ENCODE results near the gene GBP7. TPM values are rescaled to one million over a fixed set of nuclear protein-coding genes. Genes with fewer than 3 reads are reported as not detected.

GBP7 gene
- total RNA-seq, 1 donor = not detected

DNA sequence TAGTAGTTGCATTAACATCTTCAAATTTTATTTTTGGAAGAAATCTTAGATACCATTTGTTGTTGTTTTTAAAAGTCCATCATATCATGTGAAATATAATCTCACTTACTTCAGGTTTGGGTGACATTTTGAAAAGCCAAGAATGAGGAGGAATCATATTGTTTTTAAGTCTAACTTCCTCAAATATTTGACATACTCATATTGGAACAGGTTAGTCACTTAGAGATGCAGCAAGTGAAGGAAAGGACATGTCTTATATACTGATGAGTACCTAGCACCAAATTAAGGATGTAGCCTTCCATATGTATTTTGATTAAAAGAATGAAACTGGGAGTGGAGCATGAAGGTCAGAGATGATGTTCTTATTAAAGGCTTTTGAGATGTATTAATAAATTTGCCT, 73.8 kb downstream of the GBP7 start:
- no peak for DNase-seq (ENCODE audit: low read depth)
- H3K4me3 ChIP-seq (ENCODE audit: low read depth, low read length) = no peak overlapping the region
- TF ChIP-seq, protein P1, sequence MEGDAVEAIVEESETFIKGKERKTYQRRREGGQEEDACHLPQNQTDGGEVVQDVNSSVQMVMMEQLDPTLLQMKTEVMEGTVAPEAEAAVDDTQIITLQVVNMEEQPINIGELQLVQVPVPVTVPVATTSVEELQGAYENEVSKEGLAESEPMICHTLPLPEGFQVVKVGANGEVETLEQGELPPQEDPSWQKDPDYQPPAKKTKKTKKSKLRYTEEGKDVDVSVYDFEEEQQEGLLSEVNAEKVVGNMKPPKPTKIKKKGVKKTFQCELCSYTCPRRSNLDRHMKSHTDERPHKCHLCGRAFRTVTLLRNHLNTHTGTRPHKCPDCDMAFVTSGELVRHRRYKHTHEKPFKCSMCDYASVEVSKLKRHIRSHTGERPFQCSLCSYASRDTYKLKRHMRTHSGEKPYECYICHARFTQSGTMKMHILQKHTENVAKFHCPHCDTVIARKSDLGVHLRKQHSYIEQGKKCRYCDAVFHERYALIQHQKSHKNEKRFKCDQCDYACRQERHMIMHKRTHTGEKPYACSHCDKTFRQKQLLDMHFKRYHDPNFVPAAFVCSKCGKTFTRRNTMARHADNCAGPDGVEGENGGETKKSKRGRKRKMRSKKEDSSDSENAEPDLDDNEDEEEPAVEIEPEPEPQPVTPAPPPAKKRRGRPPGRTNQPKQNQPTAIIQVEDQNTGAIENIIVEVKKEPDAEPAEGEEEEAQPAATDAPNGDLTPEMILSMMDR (IDR thresholded peaks at IDR 0.05; ENCODE audit: insufficient read depth, low read length) = no peak

DNA sequence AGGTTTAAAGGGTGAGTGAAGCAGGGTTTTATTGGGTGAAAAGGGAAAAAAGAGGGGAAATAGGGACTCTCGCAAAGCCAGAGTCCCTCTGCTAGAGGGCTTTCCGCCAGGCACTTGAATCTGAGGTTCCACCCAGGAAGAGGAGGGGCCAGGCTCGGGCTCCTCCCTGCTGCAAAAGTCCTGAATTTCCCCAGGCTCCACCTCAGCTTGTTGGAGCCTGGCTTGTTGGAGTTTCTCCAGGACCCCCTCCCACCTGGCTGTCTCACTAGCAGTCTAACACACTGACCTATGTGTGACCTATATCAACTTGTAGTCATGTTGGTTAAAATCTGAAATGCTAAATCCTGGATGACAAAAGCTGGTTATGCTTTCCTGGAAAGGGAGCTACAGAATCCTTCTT, 75.4 kb downstream of the GBP7 start:
- H3K4me3 ChIP-seq (ENCODE audit: low read depth, low read length) = no peak overlapping the region
- DNase-seq (ENCODE audit: low read depth) = no peak
- TF ChIP-seq, protein P1 (IDR thresholded peaks at IDR 0.05; ENCODE audit: insufficient read depth, low read length) = no peak

DNA sequence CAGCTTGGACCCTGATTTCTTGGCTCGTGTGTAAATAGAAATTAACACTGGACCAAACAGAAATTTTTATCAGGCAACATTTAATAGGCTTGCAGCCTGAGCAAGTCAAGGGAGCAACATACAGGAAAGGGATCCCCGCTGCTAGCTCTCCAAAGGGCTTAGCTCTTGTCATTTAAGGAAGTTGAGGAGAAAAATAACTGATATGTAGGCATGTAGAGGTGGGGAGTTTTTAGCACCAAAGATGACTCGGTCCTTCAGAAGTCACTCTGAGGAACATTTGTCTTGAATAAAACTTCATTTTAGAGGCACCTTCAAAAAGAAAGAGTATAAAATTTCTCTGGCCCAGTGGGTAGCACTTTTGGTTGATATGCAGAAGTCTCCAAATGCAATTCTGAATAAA, 76.9 kb downstream of the GBP7 start:
- no peak for DNase-seq (ENCODE audit: low read depth)
- no peak overlapping the region for H3K4me3 ChIP-seq (ENCODE audit: low read depth, low read length)
- TF ChIP-seq, protein P1 (IDR thresholded peaks at IDR 0.05; ENCODE audit: insufficient read depth, low read length) = no peak

DNA sequence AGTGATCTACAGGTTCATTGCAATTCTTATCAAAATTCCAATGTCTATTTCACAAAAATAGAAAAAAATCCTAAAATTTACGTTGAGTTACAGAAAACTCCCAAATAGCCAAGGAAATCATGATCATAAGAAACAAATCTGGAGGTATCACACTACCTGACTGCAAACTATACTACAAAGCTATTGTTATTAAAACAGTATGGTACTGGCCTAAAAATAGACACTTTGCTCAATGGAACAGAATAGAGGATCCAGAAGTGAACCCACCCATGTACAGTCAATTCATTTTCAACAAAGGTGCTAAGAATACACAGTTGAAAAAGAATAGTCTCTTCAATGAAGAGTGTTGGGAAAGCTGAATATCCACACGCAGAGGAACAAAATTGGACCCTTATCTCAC, 80.1 kb downstream of the GBP7 start:
- DNase-seq (ENCODE audit: low read depth) = no peak
- no peak overlapping the region for H3K4me3 ChIP-seq (ENCODE audit: low read depth, low read length)
- TF ChIP-seq, protein P1 (IDR thresholded peaks at IDR 0.05; ENCODE audit: insufficient read depth, low read length) = no peak

DNA sequence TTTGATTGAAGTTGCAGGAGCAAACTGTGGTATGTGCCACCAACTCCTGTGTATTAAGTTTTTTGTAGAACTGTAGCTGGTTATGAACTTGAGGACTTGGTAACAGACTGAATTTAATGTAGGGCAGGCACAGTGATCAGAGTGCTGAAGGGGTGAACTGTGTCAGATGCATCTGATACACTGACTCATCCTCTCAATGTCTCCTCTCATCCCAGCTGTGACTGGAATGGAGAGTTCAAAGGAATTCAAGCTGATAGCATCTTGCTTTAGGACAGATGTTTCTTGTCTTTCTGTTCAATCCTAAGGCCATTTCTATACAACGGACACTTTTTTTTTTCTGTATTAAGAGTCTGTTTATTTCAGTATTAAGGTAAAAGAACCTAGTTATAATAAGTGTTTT, 85.8 kb downstream of the GBP7 start:
- TF ChIP-seq, protein P1 (IDR thresholded peaks at IDR 0.05; ENCODE audit: insufficient read depth, low read length) = no peak
- DNase-seq (ENCODE audit: low read depth) = no peak
- no peak overlapping the region for H3K4me3 ChIP-seq (ENCODE audit: low read depth, low read length)

DNA sequence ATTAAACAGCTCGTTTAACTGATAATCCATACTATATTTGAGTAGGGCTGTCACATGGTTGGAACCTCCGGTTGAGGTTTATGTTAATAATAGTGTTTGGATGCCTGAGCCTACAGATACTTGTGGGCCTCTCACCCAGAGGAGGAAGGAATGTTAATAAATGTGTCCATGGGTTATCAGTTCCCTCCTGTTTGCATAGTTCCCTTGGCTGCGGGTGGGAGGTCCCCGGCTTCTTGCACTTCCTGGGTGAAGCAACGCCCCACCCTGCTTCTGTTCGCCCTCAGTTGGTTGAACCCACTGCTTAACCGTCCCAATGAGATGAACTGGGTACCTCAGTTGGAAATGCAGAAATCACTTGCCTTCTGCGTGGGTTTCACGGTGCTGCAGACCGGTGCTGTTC, 87.2 kb downstream of the GBP7 start:
- no peak overlapping the region for H3K4me3 ChIP-seq (ENCODE audit: low read depth, low read length)
- TF ChIP-seq, protein P1 (IDR thresholded peaks at IDR 0.05; ENCODE audit: insufficient read depth, low read length) = no peak
- DNase-seq (ENCODE audit: low read depth) = no peak

DNA sequence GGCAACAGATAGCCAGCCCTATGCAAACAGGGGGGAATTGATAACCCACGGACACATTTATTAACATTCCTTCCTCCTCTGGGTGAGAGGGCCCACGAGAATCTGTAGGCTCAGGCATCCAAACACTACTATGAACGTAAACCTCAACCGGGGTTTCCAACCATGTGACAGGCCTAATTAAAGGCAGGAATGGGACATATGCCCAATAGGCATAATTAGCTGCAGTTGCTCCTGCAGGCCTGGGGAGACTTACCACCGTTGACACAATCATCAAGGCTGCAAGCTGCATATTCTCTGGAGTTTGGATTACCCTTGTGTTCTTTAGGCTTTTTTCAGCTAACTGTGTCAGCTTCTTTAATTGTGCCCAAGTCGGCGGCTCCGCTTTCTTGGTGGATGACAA, 88.6 kb downstream of the GBP7 start:
- H3K4me3 ChIP-seq (ENCODE audit: low read depth, low read length) = no peak overlapping the region
- TF ChIP-seq, protein P1 (IDR thresholded peaks at IDR 0.05; ENCODE audit: insufficient read depth, low read length) = no peak
- no peak for DNase-seq (ENCODE audit: low read depth)

All from fibroblast of the aortic adventitia (primary cell).